Measurements from ENCODE around the gene GSKIP.

GRCh38 chr14:96434040-96434439 lies 70.7 kb downstream of the GSKIP start:
- TF ChIP-seq CTCF (tag by site-specific recombination; IDR thresholded peaks at IDR 0.05): no peak
- no peak for TF ChIP-seq ZNF324 (tag by site-specific recombination; IDR thresholded peaks at IDR 0.05)
- TF ChIP-seq KLF10 (tag by site-specific recombination; IDR thresholded peaks at IDR 0.05): no peak
- no peak for TF ChIP-seq ZBTB26 (tag by site-specific recombination; optimal IDR thresholded peaks at IDR 0.05)
- TF ChIP-seq SP7 (tag by site-specific recombination; IDR thresholded peaks at IDR 0.05): no peak
